ENCODE data around the gene REST.

REST gene

GRCh38 chr4:56863441-56864139, 44.1 kb upstream of the REST start:
- TF ChIP-seq POLR2AphosphoS5 (IDR thresholded peaks at IDR 0.05; ENCODE audit: low read depth, low read length), result no peak
- TF ChIP-seq FOXP2 (optimal IDR thresholded peaks at IDR 0.05; ENCODE audit: borderline replicate concordance, extremely low read depth, extremely low read length, insufficient read depth), result no peak
- TF ChIP-seq SIN3A (IDR thresholded peaks at IDR 0.05; ENCODE audit: borderline replicate concordance, insufficient read depth, low read length), result no peak
- no peak for TF ChIP-seq TAF1 (IDR thresholded peaks at IDR 0.05; ENCODE audit: borderline replicate concordance, insufficient read depth, low read length)
- TF ChIP-seq REST (IDR thresholded peaks at IDR 0.05; ENCODE audit: insufficient read depth in 1 of 2, low read depth in 2 of 2, low read length in 2 of 2), result no peak

GRCh38 chr4:56870946-56871345, 36.8 kb upstream of the REST start:
- no peak for TF ChIP-seq SIN3A (IDR thresholded peaks at IDR 0.05; ENCODE audit: borderline replicate concordance, insufficient read depth, low read length)
- no peak for TF ChIP-seq FOXP2 (optimal IDR thresholded peaks at IDR 0.05; ENCODE audit: borderline replicate concordance, extremely low read depth, extremely low read length, insufficient read depth)
- TF ChIP-seq REST (IDR thresholded peaks at IDR 0.05; ENCODE audit: insufficient read depth in 1 of 2, low read depth in 2 of 2, low read length in 2 of 2), result no peak
- no peak for TF ChIP-seq POLR2AphosphoS5 (IDR thresholded peaks at IDR 0.05; ENCODE audit: low read depth, low read length)
- no peak for TF ChIP-seq TAF1 (IDR thresholded peaks at IDR 0.05; ENCODE audit: borderline replicate concordance, insufficient read depth, low read length)

GRCh38 chr4:56871371-56871866, 36.3 kb upstream of the REST start:
- no peak for TF ChIP-seq POLR2AphosphoS5 (IDR thresholded peaks at IDR 0.05; ENCODE audit: low read depth, low read length)
- TF ChIP-seq TAF1 (IDR thresholded peaks at IDR 0.05; ENCODE audit: borderline replicate concordance, insufficient read depth, low read length), result no peak
- no peak for TF ChIP-seq FOXP2 (optimal IDR thresholded peaks at IDR 0.05; ENCODE audit: borderline replicate concordance, extremely low read depth, extremely low read length, insufficient read depth)
- TF ChIP-seq SIN3A (IDR thresholded peaks at IDR 0.05; ENCODE audit: borderline replicate concordance, insufficient read depth, low read length), result no peak
- TF ChIP-seq REST (IDR thresholded peaks at IDR 0.05; ENCODE audit: insufficient read depth in 1 of 2, low read depth in 2 of 2, low read length in 2 of 2), result no peak

GRCh38 chr4:56874166-56874565, 33.5 kb upstream of the REST start:
- TF ChIP-seq TAF1 (IDR thresholded peaks at IDR 0.05; ENCODE audit: borderline replicate concordance, insufficient read depth, low read length), result no peak
- TF ChIP-seq SIN3A (IDR thresholded peaks at IDR 0.05; ENCODE audit: borderline replicate concordance, insufficient read depth, low read length), result no peak
- no peak for TF ChIP-seq POLR2AphosphoS5 (IDR thresholded peaks at IDR 0.05; ENCODE audit: low read depth, low read length)
- no peak for TF ChIP-seq REST (IDR thresholded peaks at IDR 0.05; ENCODE audit: insufficient read depth in 1 of 2, low read depth in 2 of 2, low read length in 2 of 2)
- no peak for TF ChIP-seq FOXP2 (optimal IDR thresholded peaks at IDR 0.05; ENCODE audit: borderline replicate concordance, extremely low read depth, extremely low read length, insufficient read depth)
